Muscle layer of duodenum (tissue), 2 donors: ENCODE data around the gene CBFB.
"Not testable (repeated sequence)": the region's sequence is repeated elsewhere in the genome, so short reads cannot be mapped to it uniquely, and the experiment has no call there.

Experiments
- H3K27ac ChIP-seq: one replicate; pipeline ENCODE4 v1.7.0; 2013; ENCODE audit warnings: mild to moderate bottlenecking, low read length
- H3K27me3 ChIP-seq: one replicate; pipeline ENCODE4 v1.7.0; 2013; ENCODE audit warnings: low read depth, mild to moderate bottlenecking, control low read depth, low read length
- H3K36me3 ChIP-seq, 2 donors: one replicate each; pipeline ENCODE4 v1.7.0; 2013; ENCODE audit warnings: low read length in 2 of 2, control low read depth in 1 of 2, mild to moderate bottlenecking in 1 of 2; ENCODE audit not compliant: insufficient read depth in 2 of 2, control insufficient read depth in 1 of 2
- H3K4me1 ChIP-seq, 2 donors: one replicate each; pipeline ENCODE4 v1.7.0; 2013; ENCODE audit warnings: low read length in 2 of 2, mild to moderate bottlenecking in 2 of 2, control low read depth in 1 of 2, moderate library complexity in 1 of 2; ENCODE audit not compliant: insufficient read depth in 2 of 2, control insufficient read depth in 1 of 2
- H3K4me3 ChIP-seq, 2 donors: one replicate each; pipeline ENCODE4 v1.7.0; 2013; ENCODE audit warnings: low read length in 2 of 2, low read depth in 1 of 2, mild to moderate bottlenecking in 1 of 2
- H3K9me3 ChIP-seq, 2 donors: one replicate each; pipeline ENCODE4 v1.7.0; 2013; ENCODE audit warnings: low read length in 2 of 2, control low read depth in 1 of 2, mild to moderate bottlenecking in 1 of 2; ENCODE audit not compliant: control insufficient read depth in 1 of 2
- donor health status: healthy.

CBFB gene

GRCh38 chr16:67028696-67029253 lies at the start of gene CBFB:
Gene CBFB (plus strand): TSS chr16:67029149. CDS start chr16:67029408, 259 bp downstream.
- Histone ChIP-seq H3K27ac (peak within 1 kb of the TSS; percentile 97), H3K4me1 (peaks cover 7 to 23% of the 10 kb centered on the region in 2 donors), H3K36me3 (no peaks in the 10 kb centered on the region), H3K9me3 (no peaks in the 10 kb centered on the region), H3K27me3 (no peaks in the 10 kb centered on the region), H3K4me3 (peak within 1 kb of the TSS; percentile 86 to 96)

GRCh38 chr16:66983033-66983432 lies 45.9 kb upstream of the CBFB start:
- H3K4me3 ChIP-seq, result no peak overlapping the region
- H3K4me1 ChIP-seq, result no peaks in the 10 kb centered on the region
- no peaks in the 10 kb centered on the region for H3K36me3 ChIP-seq
- H3K27me3 ChIP-seq, result no peaks in the 10 kb centered on the region
- H3K9me3 ChIP-seq, result no peaks in the 10 kb centered on the region
- H3K27ac ChIP-seq, result no peak overlapping the region

GRCh38 chr16:66984892-66985311 lies 44.0 kb upstream of the CBFB start:
- Histone ChIP-seq H3K27ac (no peak overlapping the region), H3K4me1 (no peaks in the 10 kb centered on the region), H3K27me3 (no peaks in the 10 kb centered on the region), H3K9me3 (no peaks in the 10 kb centered on the region), H3K36me3 (no peaks in the 10 kb centered on the region), H3K4me3 (no peak overlapping the region)

GRCh38 chr16:66986559-66986958 lies 42.4 kb upstream of the CBFB start:
- Histone ChIP-seq H3K4me1 (no peaks in the 10 kb centered on the region), H3K27ac (no peak overlapping the region), H3K9me3 (no peaks in the 10 kb centered on the region), H3K36me3 (no peaks in the 10 kb centered on the region), H3K27me3 (no peaks in the 10 kb centered on the region), H3K4me3 (no peak overlapping the region)

- Histone ChIP-seq H3K4me3 (no peak within 1 kb of the TSS), H3K4me1 (no peaks in the 10 kb centered on the region), H3K36me3 (no peaks in the 10 kb centered on the region), H3K27ac (no peak within 1 kb of the TSS), H3K27me3 (no peaks in the 10 kb centered on the region), H3K9me3 (no peaks in the 10 kb centered on the region)
These were observed 40.7 kb upstream of the CBFB start, which contains the start of gene CES4A for GRCh38 chr16:66988197-66988788. Gene CES4A (plus strand): TSS chr16:66988589. CDS start chr16:66988773, 184 bp downstream.

GRCh38 chr16:66991545-66992077 lies 37.3 kb upstream of the CBFB start:
- Histone ChIP-seq H3K4me1 (no peaks in the 10 kb centered on the region), H3K36me3 (no peaks in the 10 kb centered on the region), H3K9me3 (no peaks in the 10 kb centered on the region), H3K4me3 (no peak overlapping the region), H3K27me3 (no peaks in the 10 kb centered on the region), H3K27ac (no peak overlapping the region)

GRCh38 chr16:66993558-66993957 lies 35.4 kb upstream of the CBFB start:
- not testable (repeated sequence) for H3K27ac ChIP-seq, H3K9me3 ChIP-seq, H3K36me3 ChIP-seq, H3K27me3 ChIP-seq, H3K4me1 ChIP-seq, H3K4me3 ChIP-seq

GRCh38 chr16:66996324-66996982 lies 32.5 kb upstream of the CBFB start:
- Histone ChIP-seq H3K36me3 (no peaks in the 10 kb centered on the region), H3K4me3 (no peak overlapping the region), H3K27ac (no peak overlapping the region), H3K4me1 (peaks cover 0 to 5% of the 10 kb centered on the region in 2 donors), H3K27me3 (no peaks in the 10 kb centered on the region), H3K9me3 (no peaks in the 10 kb centered on the region)

GRCh38 chr16:66996983-66997358 lies 32.0 kb upstream of the CBFB start:
- Histone ChIP-seq H3K9me3 (no peaks in the 10 kb centered on the region), H3K27ac (no peak overlapping the region), H3K4me3 (no peak overlapping the region)

GRCh38 chr16:67000384-67001351 lies 28.3 kb upstream of the CBFB start:
- no peak overlapping the region for H3K27ac ChIP-seq
- H3K9me3 ChIP-seq, result no peaks in the 10 kb centered on the region
- H3K4me1 ChIP-seq, result peaks cover 0 to 7% of the 10 kb centered on the region in 2 donors
- H3K36me3 ChIP-seq, result no peaks in the 10 kb centered on the region
- peak overlapping the region; percentile 39 to 73 for H3K4me3 ChIP-seq
- peaks cover 6% of the 10 kb centered on the region for H3K27me3 ChIP-seq

More at GRCh38 chr16:66996983-66997358, 32.0 kb upstream of the CBFB start:
- peaks cover 0 to 7% of the 10 kb centered on the region in 2 donors for H3K4me1 ChIP-seq
- no peaks in the 10 kb centered on the region for H3K36me3 ChIP-seq
- H3K27me3 ChIP-seq, result no peaks in the 10 kb centered on the region

- Histone ChIP-seq H3K27me3 (peaks cover 6% of the 10 kb centered on the region), H3K4me3 (no peak overlapping the region), H3K27ac (no peak overlapping the region), H3K9me3 (no peaks in the 10 kb centered on the region), H3K36me3 (no peaks in the 10 kb centered on the region), H3K4me1 (peaks cover 0 to 7% of the 10 kb centered on the region in 2 donors)
These were observed 27.2 kb upstream of the CBFB start for GRCh38 chr16:67001726-67002125.
